22Rv1 (cell line): Measurements from ENCODE around the gene ATRNL1.
"Not testable (repeated sequence)": the region's sequence is repeated elsewhere in the genome, so short reads cannot be mapped to it uniquely, and the experiment has no call there.

Source experiments
- CTCF ChIP-seq: fragments of 450-650 bp; IDR thresholded peaks from 2 replicates; pipeline ENCODE4 v1.5.1; 2017; ENCODE audit warnings: mild to moderate bottlenecking
- ZFX ChIP-seq: fragments of 450-650 bp; IDR thresholded peaks from 2 replicates; pipeline ENCODE4 v1.6.1; 2017; ENCODE audit warnings: antibody characterized with exemption, borderline replicate concordance

GRCh38 chr10:115758488-115758887 lies 665.3 kb downstream of the ATRNL1 start:
- not testable (repeated sequence) for TF ChIP-seq CTCF, ZFX
